H1 (cell line): ENCODE data around the gene SHLD1.

Experiments
- CTCF ChIP-seq, 3 experiments: IDR thresholded peaks; 1 replicate in 2 of 3; 2 replicates in 1 of 3; pipeline versions ENCODE4 v1.5.1 to v1.6.1; 2011; ENCODE audit warnings: low read length in 3 of 3, mild to moderate bottlenecking in 3 of 3, inconsistent platforms in 2 of 3, low read depth in 1 of 3, moderate library complexity in 1 of 3; ENCODE audit not compliant: insufficient read depth in 1 of 3; ENCODE audit errors: control extremely low read depth in 1 of 3
- E2F6 ChIP-seq: IDR thresholded peaks from 2 replicates; pipeline ENCODE4 v1.6.1; 2012; ENCODE audit warnings: inconsistent platforms
- EZH2 ChIP-seq: fragments of 200-600 bp; sonication (generic); IDR thresholded peaks from 2 replicates; pipeline ENCODE4 v1.7.1; 2012; ENCODE audit warnings: low read depth, mild to moderate bottlenecking, moderate library complexity, low read length, inconsistent platforms; ENCODE audit not compliant: severe bottlenecking
- RAD21 ChIP-seq, 2 experiments: IDR thresholded peaks in 1 of 2; conservative IDR thresholded peaks in 1 of 2; 2 replicates each; pipeline ENCODE4 v1.6.1; 2011; ENCODE audit warnings: low read depth in 2 of 2, low read length in 2 of 2, improper control_type of control experiment in 1 of 2, inconsistent platforms in 1 of 2, mild to moderate bottlenecking in 1 of 2, moderate library complexity in 1 of 2
- SRF ChIP-seq: IDR thresholded peaks from 2 replicates; pipeline ENCODE4 v1.6.1; 2011; ENCODE audit warnings: mild to moderate bottlenecking, low read depth, low read length, moderate library complexity

- TF ChIP-seq CTCF (IDR thresholded peaks at IDR 0.05; ENCODE audit: control extremely low read depth in 1 of 3, insufficient read depth in 1 of 3, low read depth in 1 of 3, low read length in 3 of 3) (no peak), E2F6 (no peak), SRF (no peak), RAD21 (IDR thresholded peaks at IDR 0.05 in 1 of 2, conservative IDR thresholded peaks at IDR 0.05 in 1 of 2; ENCODE audit: low read depth in 2 of 2, low read length in 2 of 2) (no peak), EZH2 (no peak)
These were observed 47.0 kb downstream of the SHLD1 start for GRCh38 chr20:5797165-5797564.
